GM23248 (cell line): ENCODE results near the gene GNL1. TPM values are rescaled to one million over a fixed set of nuclear protein-coding genes. Genes with fewer than 3 reads are reported as not detected.
A peak's percentile ranks its signal among the peaks of the same experiment; 100 is the strongest.

Experiments
- DNase-seq: peaks from one replicate; pipeline ENCODE4 v3.0.0-alpha.2; 2015
- H2AFZ ChIP-seq: fragments of 200-600 bp; sonication (generic); 2 replicates; pipeline ENCODE4 v1.6.1; 2016; ENCODE audit warnings: antibody characterized with exemption
- H3F3A ChIP-seq: fragments of 200-600 bp; sonication (generic); 2 replicates; pipeline ENCODE4 v1.6.1; 2016; ENCODE audit warnings: mild to moderate bottlenecking, antibody characterized with exemption, mixed run types; ENCODE audit not compliant: insufficient read depth
- H3K27ac ChIP-seq: fragments of 200-600 bp; sonication (generic); 2 replicates; pipeline ENCODE4 v1.5.1; 2016; ENCODE audit warnings: mild to moderate bottlenecking
- H3K27me3 ChIP-seq: fragments of 200-600 bp; sonication (generic); replicated peaks from 2 replicates; pipeline ENCODE4 v1.6.1; 2016; ENCODE audit warnings: mild to moderate bottlenecking; ENCODE audit not compliant: insufficient read depth
- H3K36me3 ChIP-seq: fragments of 200-600 bp; sonication (generic); 2 replicates; pipeline ENCODE4 v1.6.1; 2016; ENCODE audit warnings: low read depth, mild to moderate bottlenecking
- H3K4me1 ChIP-seq: fragments of 200-600 bp; sonication (generic); 2 replicates; pipeline ENCODE4 v1.6.1; 2016; ENCODE audit warnings: mild to moderate bottlenecking; ENCODE audit not compliant: insufficient read depth
- H3K4me2 ChIP-seq: fragments of 200-600 bp; sonication (generic); one replicate; pipeline ENCODE4 v1.6.1; 2016; ENCODE audit warnings: mild to moderate bottlenecking; ENCODE audit not compliant: unreplicated experiment
- H3K4me3 ChIP-seq: fragments of 200-600 bp; sonication (generic); 2 replicates; pipeline ENCODE4 v1.5.1; 2016; ENCODE audit warnings: mild to moderate bottlenecking
- H3K79me2 ChIP-seq: fragments of 200-600 bp; sonication (generic); 2 replicates; pipeline ENCODE4 v1.6.1; 2016; ENCODE audit warnings: mild to moderate bottlenecking; ENCODE audit not compliant: insufficient read depth
- H3K9ac ChIP-seq: fragments of 200-600 bp; sonication (generic); 2 replicates; pipeline ENCODE4 v1.6.1; 2016; ENCODE audit warnings: mild to moderate bottlenecking
- H3K9me2 ChIP-seq: fragments of 200-600 bp; sonication (generic); 2 replicates; pipeline ENCODE4 v1.6.1; 2016; ENCODE audit warnings: mixed run types, mild to moderate bottlenecking, moderate library complexity; ENCODE audit not compliant: insufficient read depth
- H3K9me3 ChIP-seq: fragments of 200-600 bp; sonication (generic); one replicate; pipeline ENCODE4 v1.6.1; 2017; ENCODE audit warnings: low read depth
- H4K20me1 ChIP-seq: fragments of 200-600 bp; sonication (generic); 2 replicates; pipeline ENCODE4 v1.6.0; 2016; ENCODE audit not compliant: insufficient read depth
- EZH2 ChIP-seq: fragments of 200-600 bp; sonication (generic); IDR thresholded peaks from 2 replicates; pipeline ENCODE4 v1.6.1; 2018; ENCODE audit warnings: antibody characterized with exemption, mild to moderate bottlenecking; ENCODE audit not compliant: insufficient read depth, poor library complexity, severe bottlenecking
- EZH2phosphoT487 ChIP-seq: fragments of 200-600 bp; sonication (generic); IDR thresholded peaks from 2 replicates; pipeline ENCODE4 v1.6.1; 2018; ENCODE audit warnings: antibody characterized with exemption, moderate library complexity, mild to moderate bottlenecking, low read depth; ENCODE audit not compliant: insufficient read depth
- WGBS, 2 experiments: methylation state at CpG; one replicate each; pipeline ENCODE4 v1.1.6; 2015 to 2017; ENCODE audit warnings: low lambda C conversion rate in 2 of 2, low coverage in 1 of 2; ENCODE audit errors: missing lambda C conversion rate in 2 of 2; 5-methylcytosine and 5-hydroxymethylcytosine counted together
- in situ Hi-C: fragments of 300-500 bp; cut with MboI; formaldehyde crosslinking; loops from 2 replicates; pipeline ENCODE4 v1.15.0; 2020
- polyA plus RNA-seq: library from polyadenylated mRNA; unstranded; fragments of >200 nt; fragmentation: Nextera tagmentation; extraction: Ambion mirVana; gene quantifications from 2 replicates; pipeline ENCODE4 v1.2.1, GENCODE V29; 2016
- total RNA-seq: library from RNA; depleted of rRNA; stranded (reverse); fragments of >200 nt; shearing (Covaris generic); gene quantifications from 2 replicates; pipeline ENCODE4 v1.2.3, GENCODE V29; 2014

Gene GNL1
- total and polyA plus RNA-seq, 2 experiments from 2014 or later, result 64.8 to 72.1 TPM

- Histone ChIP-seq H3K27me3 (no peaks in the 10 kb centered on the region), H3K36me3 (peaks cover 78% of the 10 kb centered on the region), H3K4me3 (no peak overlapping the region), H4K20me1 (no peaks in the 10 kb centered on the region), H3K79me2 (no peaks in the 10 kb centered on the region), H3K27ac (no peak overlapping the region), H3K9me2 (no peaks in the 10 kb centered on the region), H3F3A (peaks cover 7% of the 10 kb centered on the region; the same call in 1 of the 2 replicates), H2AFZ (no peak overlapping the region), H3K4me1 (no peaks in the 10 kb centered on the region), H3K9me3 (no peaks in the 10 kb centered on the region), H3K4me2 (no peak overlapping the region), H3K9ac (no peak overlapping the region)
- WGBS, 2 experiments, result 95 to 100% methylated on average over 5 of the region's 5 CpGs
- no peak for DNase-seq
- in situ Hi-C loops, result no loop called here
- TF ChIP-seq EZH2, result no peak
- no peak for TF ChIP-seq EZH2phosphoT487
Observed at GRCh38 chr6:30583921-30584320, 27.6 kb upstream of the GNL1 start.

- Histone ChIP-seq H3F3A (no peaks in the 10 kb centered on the region), H3K9me3 (no peaks in the 10 kb centered on the region), H3K79me2 (peaks cover 43% of the 10 kb centered on the region), H3K27me3 (no peaks in the 10 kb centered on the region), H3K4me2 (no peak overlapping the region), H3K4me1 (peaks cover 5% of the 10 kb centered on the region), H3K36me3 (peaks cover 51% of the 10 kb centered on the region), H3K9ac (no peak overlapping the region), H3K4me3 (no peak overlapping the region), H3K9me2 (no peaks in the 10 kb centered on the region), H4K20me1 (peaks cover 6% of the 10 kb centered on the region; the same call in 1 of the 2 replicates), H3K27ac (no peak overlapping the region), H2AFZ (no peak overlapping the region)
- TF ChIP-seq EZH2 (no peak), EZH2phosphoT487 (no peak)
- 98 to 100% methylated on average over 8 of the region's 8 CpGs for WGBS, 2 experiments
- in situ Hi-C loops, result no loop called here
- no peak for DNase-seq
Observed at GRCh38 chr6:30578051-30578450, 21.8 kb upstream of the GNL1 start.

GRCh38 chr6:30573113-30573512 is 16.8 kb upstream of the GNL1 start:
- Histone ChIP-seq H3K27me3 (no peaks in the 10 kb centered on the region), H3F3A (no peaks in the 10 kb centered on the region), H3K4me2 (peak overlapping the region; percentile 96), H3K9me3 (no peaks in the 10 kb centered on the region), H2AFZ (no peak overlapping the region), H4K20me1 (peaks cover 14% of the 10 kb centered on the region; the same call in 1 of the 2 replicates), H3K4me3 (peak overlapping the region; percentile 88; the same call in 1 of the 2 replicates), H3K9ac (peak overlapping the region; percentile 9; the same call in 1 of the 2 replicates), H3K4me1 (peaks cover 21% of the 10 kb centered on the region), H3K9me2 (no peaks in the 10 kb centered on the region), H3K36me3 (peaks cover 7% of the 10 kb centered on the region; the same call in 1 of the 2 replicates), H3K27ac (no peak overlapping the region), H3K79me2 (peaks cover 67% of the 10 kb centered on the region)
- DNase-seq, result no peak
- WGBS, 2 experiments, result 73% methylated on average over 4 of the region's 4 CpGs
- TF ChIP-seq EZH2phosphoT487, result no peak
- no peak for TF ChIP-seq EZH2
- in situ Hi-C loops, result no loop called here

GRCh38 chr6:30572148-30572547 is 15.9 kb upstream of the GNL1 start:
- H3K9me2 ChIP-seq, result no peaks in the 10 kb centered on the region
- H3K79me2 ChIP-seq, result peaks cover 65% of the 10 kb centered on the region
- no peaks in the 10 kb centered on the region for H3F3A ChIP-seq
- H3K9ac ChIP-seq, result peak overlapping the region; percentile 92
- DNase-seq, result no peak
- peak overlapping the region; percentile 88 for H3K4me3 ChIP-seq
- no peaks in the 10 kb centered on the region for H3K36me3 ChIP-seq
- in situ Hi-C loops, result no loop called here
- TF ChIP-seq EZH2phosphoT487, result no peak
- TF ChIP-seq EZH2, result no peak
- peak overlapping the region; percentile 96 for H3K4me2 ChIP-seq
- H3K27ac ChIP-seq, result peak overlapping the region; percentile 88; the same call in 1 of the 2 replicates
- no peaks in the 10 kb centered on the region for H3K9me3 ChIP-seq
- H3K4me1 ChIP-seq, result peaks cover 21% of the 10 kb centered on the region
- no peak overlapping the region for H2AFZ ChIP-seq
- no peaks in the 10 kb centered on the region for H3K27me3 ChIP-seq
- peaks cover 14% of the 10 kb centered on the region; the same call in 1 of the 2 replicates for H4K20me1 ChIP-seq

GRCh38 chr6:30571762-30572082 is 15.4 kb upstream of the GNL1 start:
- Histone ChIP-seq H3K9me3 (no peaks in the 10 kb centered on the region), H2AFZ (peak overlapping the region; percentile 96), H3K4me2 (peak overlapping the region; percentile 96), H3K9me2 (no peaks in the 10 kb centered on the region), H3K27me3 (no peaks in the 10 kb centered on the region), H3K9ac (peak overlapping the region; percentile 92), H3K4me3 (peak overlapping the region; percentile 88), H4K20me1 (peaks cover 14% of the 10 kb centered on the region; the same call in 1 of the 2 replicates), H3K4me1 (peaks cover 21% of the 10 kb centered on the region), H3K79me2 (peaks cover 61% of the 10 kb centered on the region), H3F3A (no peaks in the 10 kb centered on the region), H3K27ac (peak overlapping the region; percentile 88), H3K36me3 (no peaks in the 10 kb centered on the region)
- TF ChIP-seq EZH2phosphoT487 (no peak), EZH2 (no peak)
- WGBS, 2 experiments, result 1% methylated on average over 8 of the region's 8 CpGs
- DNase-seq, result no peak
- in situ Hi-C loops, result no loop called here
